ENCODE measurements around the gene KREMEN1. TPM values are rescaled to one million over a fixed set of nuclear protein-coding genes. Genes with fewer than 3 reads are reported as not detected.

Gene KREMEN1
- total RNA-seq, 1 experiment from 2014 or later = 5.8 TPM

DNA sequence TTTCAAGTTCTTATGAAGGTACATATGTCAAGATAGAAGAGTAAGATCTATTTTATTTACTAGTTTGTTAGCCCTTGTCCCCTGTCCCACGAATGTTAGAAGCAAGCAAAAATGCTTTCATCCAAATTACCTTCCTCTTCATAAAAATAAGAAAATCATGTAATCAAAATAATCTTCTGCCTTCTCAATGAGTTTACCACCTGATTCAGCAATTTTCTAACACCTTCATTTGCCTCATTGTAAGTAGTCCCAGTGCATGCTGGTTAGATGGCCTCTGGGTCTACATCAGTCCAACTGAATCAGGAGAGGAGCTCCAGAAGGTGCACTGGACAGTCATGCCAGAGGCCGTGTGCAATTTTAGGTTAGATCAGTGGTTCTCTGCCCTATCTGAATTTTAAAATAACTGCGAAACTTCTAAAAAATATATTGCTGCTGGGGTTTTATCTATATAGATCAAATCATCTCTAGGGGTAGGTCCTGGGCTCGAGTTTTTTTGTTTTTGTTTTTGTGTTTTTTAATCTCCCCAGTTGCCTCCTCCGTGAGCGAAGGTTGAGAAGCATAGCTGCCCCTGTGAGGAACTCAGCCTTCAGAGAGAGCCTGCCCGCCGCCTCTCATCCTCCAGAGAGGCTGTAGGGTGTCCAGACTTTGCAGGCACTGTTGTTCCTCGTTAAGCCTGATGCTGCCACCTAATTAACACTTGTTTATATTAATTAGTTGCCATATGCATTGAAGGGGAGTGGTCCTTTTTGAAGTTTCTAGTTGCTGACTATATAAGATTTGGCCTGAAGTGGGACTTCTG lies 43.4 kb upstream of the KREMEN1 start (continued):
- TF ChIP-seq, protein P1, sequence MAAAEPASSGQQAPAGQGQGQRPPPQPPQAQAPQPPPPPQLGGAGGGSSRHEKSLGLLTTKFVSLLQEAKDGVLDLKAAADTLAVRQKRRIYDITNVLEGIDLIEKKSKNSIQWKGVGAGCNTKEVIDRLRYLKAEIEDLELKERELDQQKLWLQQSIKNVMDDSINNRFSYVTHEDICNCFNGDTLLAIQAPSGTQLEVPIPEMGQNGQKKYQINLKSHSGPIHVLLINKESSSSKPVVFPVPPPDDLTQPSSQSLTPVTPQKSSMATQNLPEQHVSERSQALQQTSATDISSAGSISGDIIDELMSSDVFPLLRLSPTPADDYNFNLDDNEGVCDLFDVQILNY (CRISPR knock-in tag; IDR thresholded peaks at IDR 0.05) = no peak
- TF ChIP-seq NR1H2 (CRISPR knock-in tag; IDR thresholded peaks at IDR 0.05) (no peak), RORB (CRISPR knock-in tag; IDR thresholded peaks at IDR 0.05) (no peak)

DNA sequence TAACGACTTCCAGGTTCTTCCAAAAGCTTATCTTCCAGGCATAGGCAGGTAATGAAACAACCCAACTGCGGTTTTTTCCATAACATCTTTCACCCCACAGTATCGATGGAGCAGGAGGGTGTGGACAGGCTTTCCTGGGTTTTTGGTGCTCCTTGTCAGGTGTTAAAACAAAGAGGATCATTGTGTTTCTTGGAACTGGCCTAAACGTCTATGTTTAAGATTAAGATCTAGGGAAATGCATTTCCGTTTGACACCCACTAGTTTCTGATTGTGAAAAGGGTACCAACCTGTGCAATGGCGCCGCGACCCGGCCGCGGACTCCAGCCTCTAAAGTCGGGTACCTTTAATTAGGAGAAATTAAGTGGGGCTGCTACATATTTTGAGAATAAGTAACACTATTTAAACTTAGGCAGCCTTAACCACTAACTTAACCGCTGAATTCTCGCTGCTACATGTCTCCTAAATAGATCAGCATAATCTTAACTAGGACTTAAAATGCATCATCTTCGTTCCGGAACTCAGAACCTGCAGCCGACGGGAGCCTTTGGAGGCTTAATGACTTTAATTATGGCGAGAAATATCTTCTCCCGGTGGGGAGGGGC lies 42.7 kb upstream of the KREMEN1 start:
- Mint-ChIP-seq H3K27me3 (ENCODE audit: low read depth) (no peaks in the 10 kb centered on the region), H3K4me1 (peaks cover 39% of the 10 kb centered on the region), H3K27ac (peak overlapping the region; percentile 55; the same call in 1 of the 2 replicates), H3K9me3 (no peaks in the 10 kb centered on the region), H3K36me3 (no peaks in the 10 kb centered on the region), H3K4me3 (peak overlapping the region; percentile 77)
- no peak for DNase-seq (ENCODE audit: low spot score)
- POLR2A ChIA-PET = no interaction called here
- no peak for ATAC-seq
- CTCF ChIA-PET = interaction anchor here (0.6 to 3.2 kb wide), 12 partner anchors 10 to 256 kb away, joined by 3 to 34 read pairs (median 4); no protein-coding TSS in a partner anchor
- TF ChIP-seq ZNF263 (CRISPR knock-in tag; IDR thresholded peaks at IDR 0.05; ENCODE audit: low read depth) (no peak), RORB (CRISPR knock-in tag; IDR thresholded peaks at IDR 0.05) (no peak), ZNF423 (CRISPR knock-in tag; IDR thresholded peaks at IDR 0.05) (no peak), TEAD1 (CRISPR knock-in tag; IDR thresholded peaks at IDR 0.05) (no peak), ZBTB21 (CRISPR knock-in tag; IDR thresholded peaks at IDR 0.05; ENCODE audit: borderline replicate concordance) (no peak), NFYB (CRISPR knock-in tag; conservative IDR thresholded peaks at IDR 0.05; ENCODE audit: low read depth) (no peak), FOXK1 (CRISPR knock-in tag; IDR thresholded peaks at IDR 0.05) (no peak), SMAD4 (CRISPR knock-in tag; IDR thresholded peaks at IDR 0.05) (no peak), ZNF671 (CRISPR knock-in tag; IDR thresholded peaks at IDR 0.05) (no peak), TP53 (CRISPR knock-in tag; IDR thresholded peaks at IDR 0.05) (no peak), ZNF121 (CRISPR knock-in tag; IDR thresholded peaks at IDR 0.05) (no peak), RELA (CRISPR knock-in tag; IDR thresholded peaks at IDR 0.05; ENCODE audit: borderline replicate concordance) (no peak), ESRRA (CRISPR knock-in tag; IDR thresholded peaks at IDR 0.05; ENCODE audit: borderline replicate concordance) (no peak), ZNF396 (CRISPR knock-in tag; IDR thresholded peaks at IDR 0.05; ENCODE audit: borderline replicate concordance) (no peak)
- TF ChIP-seq, protein P2, sequence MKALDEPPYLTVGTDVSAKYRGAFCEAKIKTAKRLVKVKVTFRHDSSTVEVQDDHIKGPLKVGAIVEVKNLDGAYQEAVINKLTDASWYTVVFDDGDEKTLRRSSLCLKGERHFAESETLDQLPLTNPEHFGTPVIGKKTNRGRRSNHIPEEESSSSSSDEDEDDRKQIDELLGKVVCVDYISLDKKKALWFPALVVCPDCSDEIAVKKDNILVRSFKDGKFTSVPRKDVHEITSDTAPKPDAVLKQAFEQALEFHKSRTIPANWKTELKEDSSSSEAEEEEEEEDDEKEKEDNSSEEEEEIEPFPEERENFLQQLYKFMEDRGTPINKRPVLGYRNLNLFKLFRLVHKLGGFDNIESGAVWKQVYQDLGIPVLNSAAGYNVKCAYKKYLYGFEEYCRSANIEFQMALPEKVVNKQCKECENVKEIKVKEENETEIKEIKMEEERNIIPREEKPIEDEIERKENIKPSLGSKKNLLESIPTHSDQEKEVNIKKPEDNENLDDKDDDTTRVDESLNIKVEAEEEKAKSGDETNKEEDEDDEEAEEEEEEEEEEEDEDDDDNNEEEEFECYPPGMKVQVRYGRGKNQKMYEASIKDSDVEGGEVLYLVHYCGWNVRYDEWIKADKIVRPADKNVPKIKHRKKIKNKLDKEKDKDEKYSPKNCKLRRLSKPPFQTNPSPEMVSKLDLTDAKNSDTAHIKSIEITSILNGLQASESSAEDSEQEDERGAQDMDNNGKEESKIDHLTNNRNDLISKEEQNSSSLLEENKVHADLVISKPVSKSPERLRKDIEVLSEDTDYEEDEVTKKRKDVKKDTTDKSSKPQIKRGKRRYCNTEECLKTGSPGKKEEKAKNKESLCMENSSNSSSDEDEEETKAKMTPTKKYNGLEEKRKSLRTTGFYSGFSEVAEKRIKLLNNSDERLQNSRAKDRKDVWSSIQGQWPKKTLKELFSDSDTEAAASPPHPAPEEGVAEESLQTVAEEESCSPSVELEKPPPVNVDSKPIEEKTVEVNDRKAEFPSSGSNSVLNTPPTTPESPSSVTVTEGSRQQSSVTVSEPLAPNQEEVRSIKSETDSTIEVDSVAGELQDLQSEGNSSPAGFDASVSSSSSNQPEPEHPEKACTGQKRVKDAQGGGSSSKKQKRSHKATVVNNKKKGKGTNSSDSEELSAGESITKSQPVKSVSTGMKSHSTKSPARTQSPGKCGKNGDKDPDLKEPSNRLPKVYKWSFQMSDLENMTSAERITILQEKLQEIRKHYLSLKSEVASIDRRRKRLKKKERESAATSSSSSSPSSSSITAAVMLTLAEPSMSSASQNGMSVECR (CRISPR knock-in tag; IDR thresholded peaks at IDR 0.05; ENCODE audit: borderline replicate concordance) = no peak
- TF ChIP-seq, protein P3, sequence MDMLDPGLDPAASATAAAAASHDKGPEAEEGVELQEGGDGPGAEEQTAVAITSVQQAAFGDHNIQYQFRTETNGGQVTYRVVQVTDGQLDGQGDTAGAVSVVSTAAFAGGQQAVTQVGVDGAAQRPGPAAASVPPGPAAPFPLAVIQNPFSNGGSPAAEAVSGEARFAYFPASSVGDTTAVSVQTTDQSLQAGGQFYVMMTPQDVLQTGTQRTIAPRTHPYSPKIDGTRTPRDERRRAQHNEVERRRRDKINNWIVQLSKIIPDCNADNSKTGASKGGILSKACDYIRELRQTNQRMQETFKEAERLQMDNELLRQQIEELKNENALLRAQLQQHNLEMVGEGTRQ (CRISPR knock-in tag; IDR thresholded peaks at IDR 0.05) = no peak
- TF ChIP-seq, protein P4, sequence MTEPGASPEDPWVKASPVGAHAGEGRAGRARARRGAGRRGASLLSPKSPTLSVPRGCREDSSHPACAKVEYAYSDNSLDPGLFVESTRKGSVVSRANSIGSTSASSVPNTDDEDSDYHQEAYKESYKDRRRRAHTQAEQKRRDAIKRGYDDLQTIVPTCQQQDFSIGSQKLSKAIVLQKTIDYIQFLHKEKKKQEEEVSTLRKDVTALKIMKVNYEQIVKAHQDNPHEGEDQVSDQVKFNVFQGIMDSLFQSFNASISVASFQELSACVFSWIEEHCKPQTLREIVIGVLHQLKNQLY (CRISPR knock-in tag; IDR thresholded peaks at IDR 0.05) = no peak
- TF ChIP-seq, protein P5, sequence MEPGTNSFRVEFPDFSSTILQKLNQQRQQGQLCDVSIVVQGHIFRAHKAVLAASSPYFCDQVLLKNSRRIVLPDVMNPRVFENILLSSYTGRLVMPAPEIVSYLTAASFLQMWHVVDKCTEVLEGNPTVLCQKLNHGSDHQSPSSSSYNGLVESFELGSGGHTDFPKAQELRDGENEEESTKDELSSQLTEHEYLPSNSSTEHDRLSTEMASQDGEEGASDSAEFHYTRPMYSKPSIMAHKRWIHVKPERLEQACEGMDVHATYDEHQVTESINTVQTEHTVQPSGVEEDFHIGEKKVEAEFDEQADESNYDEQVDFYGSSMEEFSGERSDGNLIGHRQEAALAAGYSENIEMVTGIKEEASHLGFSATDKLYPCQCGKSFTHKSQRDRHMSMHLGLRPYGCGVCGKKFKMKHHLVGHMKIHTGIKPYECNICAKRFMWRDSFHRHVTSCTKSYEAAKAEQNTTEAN (CRISPR knock-in tag; IDR thresholded peaks at IDR 0.05) = no peak
- TF ChIP-seq, protein P6, sequence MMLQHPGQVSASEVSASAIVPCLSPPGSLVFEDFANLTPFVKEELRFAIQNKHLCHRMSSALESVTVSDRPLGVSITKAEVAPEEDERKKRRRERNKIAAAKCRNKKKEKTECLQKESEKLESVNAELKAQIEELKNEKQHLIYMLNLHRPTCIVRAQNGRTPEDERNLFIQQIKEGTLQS (CRISPR knock-in tag; conservative IDR thresholded peaks at IDR 0.05) = no peak
- TF ChIP-seq, protein P7, sequence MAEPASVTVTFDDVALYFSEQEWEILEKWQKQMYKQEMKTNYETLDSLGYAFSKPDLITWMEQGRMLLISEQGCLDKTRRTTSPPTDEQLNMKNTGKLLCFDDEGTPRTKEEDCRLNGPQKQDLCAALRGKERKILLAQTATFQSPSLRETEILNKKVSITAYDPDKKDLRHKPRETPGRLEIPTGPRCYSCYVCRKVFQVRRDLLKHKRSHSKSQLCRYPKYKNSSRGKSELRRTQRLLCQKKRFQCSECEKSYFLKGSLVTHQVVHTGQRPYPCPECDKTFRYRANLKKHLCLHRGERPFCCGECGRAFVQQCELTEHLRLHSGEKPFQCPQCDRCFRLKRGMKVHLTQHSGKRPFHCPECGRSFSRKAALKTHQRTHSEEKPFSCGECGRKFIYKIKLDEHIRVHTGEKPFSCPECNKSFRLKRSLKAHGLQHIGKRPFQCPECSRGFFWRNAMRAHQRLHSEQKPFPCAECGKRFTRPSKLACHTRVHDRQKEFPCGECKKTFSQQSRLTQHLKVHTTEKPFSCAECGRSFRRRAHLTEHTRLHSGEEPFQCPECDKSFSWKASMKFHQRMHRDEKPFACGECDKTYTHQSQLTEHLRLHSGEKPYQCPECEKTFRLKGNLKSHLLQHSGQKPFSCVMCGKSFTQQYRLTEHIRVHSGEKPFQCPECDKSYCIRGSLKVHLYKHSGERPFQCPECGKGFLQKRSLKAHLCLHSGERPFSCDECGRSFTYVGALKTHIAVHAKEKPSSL (CRISPR knock-in tag; conservative IDR thresholded peaks at IDR 0.05) = no peak

Data from WTC11 (cell line).